MCF 10A (cell line): ENCODE measurements around the gene ASB12. TPM values are rescaled to one million over a fixed set of nuclear protein-coding genes. Genes with fewer than 3 reads are reported as not detected.

ENCODE experiments used
- BruUV-seq: library from RNA; stranded (reverse); fragments of 400-500 nt; replicated peaks from 2 replicates; lab custom pipeline; 2021; lab: Mats Ljungman, UMichigan
- CTCF ChIA-PET: fragments of 300-600 bp; sonication (Branson Sonifier 250); formaldehyde crosslinking; extraction: SDS; loops from one replicate; lab custom pipeline; 2021; ENCODE audit warnings: antibody characterized with exemption, inconsistent platforms; lab: Yijun Ruan, JAX
- POLR2A ChIA-PET: fragments of 300-600, 350-650 bp; sonication (Branson Sonifier 250); formaldehyde crosslinking; extraction: SDS; loops from one replicate; lab custom pipeline; 2020; ENCODE audit warnings: antibody characterized with exemption, inconsistent platforms; lab: Yijun Ruan, JAX
- DNase-seq: peaks from one replicate; pipeline ENCODE4 v3.0.0-alpha.2; 2018; ENCODE audit not compliant: unreplicated experiment
- H3K27ac Mint-ChIP-seq: one replicate; pipeline ENCODE4 v1.8.0; 2022; ENCODE audit warnings: mild to moderate bottlenecking, low read depth, mixed read lengths; ENCODE audit not compliant: unreplicated experiment
- H3K27me3 Mint-ChIP-seq: one replicate; pipeline ENCODE4 v1.8.0; 2022; ENCODE audit warnings: mixed read lengths; ENCODE audit not compliant: insufficient read depth, unreplicated experiment
- H3K36me3 Mint-ChIP-seq: one replicate; pipeline ENCODE4 v1.8.0; 2022; ENCODE audit warnings: mild to moderate bottlenecking, moderate library complexity, mixed read lengths; ENCODE audit not compliant: insufficient read depth, unreplicated experiment
- H3K4me1 Mint-ChIP-seq: one replicate; pipeline ENCODE4 v1.8.0; 2022; ENCODE audit warnings: mixed read lengths; ENCODE audit not compliant: insufficient read depth, unreplicated experiment
- H3K4me3 Mint-ChIP-seq: one replicate; pipeline ENCODE4 v1.8.0; 2022; ENCODE audit warnings: mild to moderate bottlenecking, moderate library complexity, mixed read lengths; ENCODE audit not compliant: unreplicated experiment
- H3K9me3 Mint-ChIP-seq: one replicate; pipeline ENCODE4 v1.8.0; 2022; ENCODE audit warnings: mixed read lengths; ENCODE audit not compliant: unreplicated experiment
- intact Hi-C: fragments of 100-400 bp; cut with micrococcal nuclease; formaldehyde crosslinking; loops from 2 replicates; pipeline ENCODE4 v1.14.1; 2022
- total RNA-seq: library from RNA; stranded (reverse); gene quantifications from 2 replicates; pipeline ENCODE4 v1.2.3, GENCODE V29; 2022
- TF ChIP-seq, protein P1 (sequence below): fragments of 200-600 bp; IDR thresholded peaks from one replicate; pipeline ENCODE4 v1.8.0; 2022; ENCODE audit warnings: antibody characterized with exemption, mild to moderate bottlenecking; ENCODE audit not compliant: unreplicated experiment

ASB12 gene
- total RNA-seq, 1 experiment from 2014 or later = not detected

DNA sequence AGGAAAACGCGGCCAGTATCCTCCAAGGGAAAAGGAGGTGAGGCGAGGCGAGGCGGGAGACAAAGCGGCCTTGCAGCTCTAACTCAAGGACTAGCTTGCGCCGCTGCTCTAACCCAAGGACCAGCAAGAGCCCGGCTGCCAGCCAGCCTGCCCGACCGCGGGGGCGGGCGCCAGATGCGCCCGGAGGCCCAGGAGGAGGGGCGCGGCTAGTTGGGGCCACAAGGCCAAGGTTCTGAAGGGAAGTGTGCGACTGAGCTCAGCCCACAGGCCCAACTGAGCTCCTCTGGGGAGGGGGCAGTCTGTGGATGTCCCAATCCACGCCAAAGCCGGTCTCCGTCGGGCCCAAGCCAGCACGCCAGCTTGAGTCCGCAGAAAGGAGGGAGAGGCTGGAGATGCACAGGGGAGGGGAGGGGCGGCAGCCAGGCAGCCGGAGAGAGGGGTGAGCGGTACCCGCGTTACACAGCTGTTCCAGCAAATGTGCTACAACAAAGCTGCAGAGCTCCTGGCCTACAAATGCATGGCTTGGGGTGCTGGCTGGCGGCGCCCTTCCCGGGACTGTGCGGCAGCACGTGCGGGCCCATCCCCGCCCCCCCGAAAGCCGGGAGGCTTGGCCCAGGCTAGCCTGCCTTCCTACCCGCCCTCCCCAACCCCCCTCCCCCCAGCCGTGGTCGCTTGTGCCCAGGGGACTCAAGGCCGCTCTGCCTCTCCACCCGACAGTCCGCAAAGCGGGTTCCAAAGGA is 25.5 kb downstream of the ASB12 start:
- BruUV-seq = no TSS peak
- TF ChIP-seq, protein P1, sequence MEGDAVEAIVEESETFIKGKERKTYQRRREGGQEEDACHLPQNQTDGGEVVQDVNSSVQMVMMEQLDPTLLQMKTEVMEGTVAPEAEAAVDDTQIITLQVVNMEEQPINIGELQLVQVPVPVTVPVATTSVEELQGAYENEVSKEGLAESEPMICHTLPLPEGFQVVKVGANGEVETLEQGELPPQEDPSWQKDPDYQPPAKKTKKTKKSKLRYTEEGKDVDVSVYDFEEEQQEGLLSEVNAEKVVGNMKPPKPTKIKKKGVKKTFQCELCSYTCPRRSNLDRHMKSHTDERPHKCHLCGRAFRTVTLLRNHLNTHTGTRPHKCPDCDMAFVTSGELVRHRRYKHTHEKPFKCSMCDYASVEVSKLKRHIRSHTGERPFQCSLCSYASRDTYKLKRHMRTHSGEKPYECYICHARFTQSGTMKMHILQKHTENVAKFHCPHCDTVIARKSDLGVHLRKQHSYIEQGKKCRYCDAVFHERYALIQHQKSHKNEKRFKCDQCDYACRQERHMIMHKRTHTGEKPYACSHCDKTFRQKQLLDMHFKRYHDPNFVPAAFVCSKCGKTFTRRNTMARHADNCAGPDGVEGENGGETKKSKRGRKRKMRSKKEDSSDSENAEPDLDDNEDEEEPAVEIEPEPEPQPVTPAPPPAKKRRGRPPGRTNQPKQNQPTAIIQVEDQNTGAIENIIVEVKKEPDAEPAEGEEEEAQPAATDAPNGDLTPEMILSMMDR = no peak
- Mint-ChIP-seq H3K27ac (no peak overlapping the region), H3K4me3 (peak overlapping the region; percentile 73), H3K27me3 (no peaks in the 10 kb centered on the region), H3K9me3 (no peaks in the 10 kb centered on the region), H3K4me1 (no peaks in the 10 kb centered on the region), H3K36me3 (peaks cover 7% of the 10 kb centered on the region)
- peak; percentile 34 for DNase-seq
- CTCF ChIA-PET = interaction anchor here (1.6 kb wide), 1 partner anchor 24 kb away, joined by 6 read pairs; no protein-coding TSS in a partner anchor
- intact Hi-C loops = loop anchor here (10.0 kb wide), 2 partner anchors 270 to 1330 kb away; partner anchors contain the start of gene LAS1L
- POLR2A ChIA-PET = interaction anchor here (0.6 to 1.0 kb wide), 4 partner anchors 53 to 1330 kb away, joined by 3 to 4 read pairs (median 3); partner anchors contain the start of gene LAS1L

GRCh38 chrX:64204252-64204651 is 26.2 kb downstream of the ASB12 start:
- no peak overlapping the region for H3K27ac Mint-ChIP-seq

GRCh38 chrX:64202808-64203325 is 27.5 kb downstream of the ASB12 start:
- Mint-ChIP-seq H3K36me3 (peaks cover 7% of the 10 kb centered on the region), H3K9me3 (no peaks in the 10 kb centered on the region), H3K4me3 (no peak overlapping the region), H3K27ac (no peak overlapping the region), H3K4me1 (no peaks in the 10 kb centered on the region), H3K27me3 (no peaks in the 10 kb centered on the region)
- POLR2A ChIA-PET = no interaction called here
- TF ChIP-seq, protein P1 = no peak
- no peak for DNase-seq
- CTCF ChIA-PET = no interaction called here
- intact Hi-C loops = loop anchor here (10.0 kb wide), 2 partner anchors 268 to 1332 kb away; partner anchors contain the start of gene LAS1L
- BruUV-seq = no TSS peak

More at GRCh38 chrX:64204252-64204651, 26.2 kb downstream of the ASB12 start:
- Mint-ChIP-seq H3K36me3 (peaks cover 7% of the 10 kb centered on the region), H3K27me3 (no peaks in the 10 kb centered on the region), H3K9me3 (no peaks in the 10 kb centered on the region), H3K4me1 (no peaks in the 10 kb centered on the region), H3K4me3 (peak overlapping the region; percentile 73)
- ChIA-PET CTCF (no interaction called here), POLR2A (interaction anchor here (1.0 kb wide), 1 partner anchor 771 kb away, joined by 3 read pairs; no protein-coding TSS in a partner anchor)
- no TSS peak for BruUV-seq
- DNase-seq = no peak
- TF ChIP-seq, protein P1 = no peak
- intact Hi-C loops = loop anchor here (10.0 kb wide), 2 partner anchors 269 to 1331 kb away; partner anchors contain the start of gene LAS1L

DNA sequence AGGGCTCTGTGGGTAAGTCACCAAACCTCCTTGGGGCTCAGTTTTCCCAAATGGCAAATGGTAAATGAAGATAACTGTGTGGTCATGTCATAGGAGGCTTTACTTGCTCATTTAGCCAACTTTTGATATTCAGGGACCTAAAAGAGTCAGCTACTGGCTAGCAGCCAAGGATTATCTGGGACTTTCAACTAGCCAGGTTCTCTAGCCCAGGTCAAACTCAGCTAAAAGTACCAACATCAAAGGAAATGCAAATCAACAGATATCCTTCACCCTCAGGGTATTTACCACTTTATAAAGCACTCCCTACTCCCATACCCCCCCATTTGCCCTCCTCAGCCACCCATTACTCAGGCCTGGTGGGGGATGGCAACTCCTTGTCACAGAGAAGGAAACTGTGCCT is 32.4 kb downstream of the ASB12 start:
- BruUV-seq = no TSS peak
- TF ChIP-seq, protein P1 = no peak
- no peaks in the 10 kb centered on the region for H3K9me3 Mint-ChIP-seq
- no peaks in the 10 kb centered on the region for H3K4me1 Mint-ChIP-seq
- ChIA-PET POLR2A (interaction anchor here (0.9 kb wide), 1 partner anchor 10 kb away, joined by 3 read pairs; no protein-coding TSS in a partner anchor), CTCF (interaction anchor here (0.6 to 1.1 kb wide), 2 partner anchors 34 to 1327 kb away, joined by 3 read pairs; no protein-coding TSS in a partner anchor)
- no peak overlapping the region for H3K27ac Mint-ChIP-seq
- DNase-seq = no peak
- H3K4me3 Mint-ChIP-seq = no peak overlapping the region
- peaks cover 6% of the 10 kb centered on the region for H3K36me3 Mint-ChIP-seq
- intact Hi-C loops = no loop called here
- H3K27me3 Mint-ChIP-seq = no peaks in the 10 kb centered on the region
